ENCODE results near the gene BTBD1. TPM values are rescaled to one million over a fixed set of nuclear protein-coding genes. Genes with fewer than 3 reads are reported as not detected.
"Not testable (repeated sequence)": the region's sequence is repeated elsewhere in the genome, so short reads cannot be mapped to it uniquely, and the experiment has no call there.

Gene BTBD1
- total RNA-seq, 6 donors from 2014 or later = 39.4 to 84.2 (median 57.4) TPM

DNA sequence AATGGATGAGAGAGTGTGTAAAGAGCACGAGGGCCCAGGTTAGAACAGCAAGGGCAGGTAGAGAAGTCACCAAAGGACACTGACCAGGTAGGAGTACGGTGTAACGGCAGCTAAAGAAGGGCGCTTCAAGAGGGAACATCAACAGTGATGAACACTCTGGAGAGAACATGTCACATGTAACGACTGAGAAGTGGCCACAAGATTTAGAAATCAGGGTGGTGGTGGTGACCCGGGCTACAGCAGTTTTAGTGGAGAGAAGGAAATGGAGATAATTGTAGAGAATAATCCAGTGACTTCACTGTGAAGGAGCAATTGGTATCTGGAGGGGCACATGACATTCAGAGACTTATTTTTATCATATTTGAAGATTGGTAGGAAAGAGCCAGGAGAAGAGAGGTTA is 54.4 kb downstream of the BTBD1 start:
- peak overlapping the region in 1 of 4 donors; percentile 89 for H3K27ac ChIP-seq
- no peaks in the 10 kb centered on the region for H3K9me3 ChIP-seq
- peaks cover 10 to 45% (median 23%) of the 10 kb centered on the region in 4 donors for H3K36me3 ChIP-seq
- no peak overlapping the region for H3K4me3 ChIP-seq
- peaks cover 19 to 29% (median 20%) of the 10 kb centered on the region in 4 donors for H3K4me1 ChIP-seq
- ATAC-seq (ENCODE audit: low FRiP score in 2 of 2) = no peak
- WGBS, 2 donors = 77 to 87% methylated on average over 6 of the region's 6 CpGs
- H3K27me3 ChIP-seq = no peaks in the 10 kb centered on the region
- no peak for DNase-seq
- TF ChIP-seq POLR2A (IDR thresholded peaks at IDR 0.05) (no peak), CTCF (IDR thresholded peaks at IDR 0.05) (no peak), POLR2AphosphoS5 (IDR thresholded peaks at IDR 0.05) (no peak), EP300 (IDR thresholded peaks at IDR 0.05) (no peak)

GRCh38 chr15:83012076-83012426 is 55.0 kb downstream of the BTBD1 start:
- TF ChIP-seq POLR2AphosphoS5 (IDR thresholded peaks at IDR 0.05) (no peak), POLR2A (IDR thresholded peaks at IDR 0.05) (no peak), CTCF (IDR thresholded peaks at IDR 0.05) (no peak), EP300 (IDR thresholded peaks at IDR 0.05) (no peak)
- Histone ChIP-seq H3K4me1 (peaks cover 19 to 29% (median 20%) of the 10 kb centered on the region in 4 donors), H3K4me3 (peak overlapping the region in 3 of 4 donors; percentile 97 to 99 (median 97)), H3K9me3 (no peaks in the 10 kb centered on the region), H3K36me3 (peaks cover 10 to 45% (median 23%) of the 10 kb centered on the region in 4 donors), H3K27ac (peak overlapping the region; percentile 85 to 89 (median 88)), H3K27me3 (no peaks in the 10 kb centered on the region)
- WGBS, 2 donors = 55 to 60% methylated on average over 9 of the region's 9 CpGs
- DNase-seq (no peak), ATAC-seq (ENCODE audit: low FRiP score in 2 of 2) (peak in 1 of 2 donors; percentile 7)

- H3K36me3 ChIP-seq = peaks cover 10 to 45% (median 26%) of the 10 kb centered on the region in 4 donors
- peak within 1 kb of the TSS; percentile 86 to 99 (median 97) for H3K4me3 ChIP-seq
- ATAC-seq (ENCODE audit: low FRiP score in 2 of 2) = peak; percentile 98 to 99
- peak; percentile 22 to 93 (median 77) for TF ChIP-seq CTCF (IDR thresholded peaks at IDR 0.05)
- peak in 1 of 4 donors; percentile 34 for TF ChIP-seq EP300 (IDR thresholded peaks at IDR 0.05)
- TF ChIP-seq POLR2A (IDR thresholded peaks at IDR 0.05) = peak in 2 of 4 donors; percentile 66 to 86
- TF ChIP-seq POLR2AphosphoS5 (IDR thresholded peaks at IDR 0.05) = peak; percentile 88 to 92
- H3K27me3 ChIP-seq = no peaks in the 10 kb centered on the region
- H3K4me1 ChIP-seq = peaks cover 19 to 29% (median 20%) of the 10 kb centered on the region in 4 donors
- DNase-seq = peak; percentile 94 to 96
- H3K9me3 ChIP-seq = no peaks in the 10 kb centered on the region
- whole genome bisulfite sequencing, 2 donors = 3 to 8% methylated on average over 21 to 61 of the region's 64 CpGs
- H3K27ac ChIP-seq = peak within 1 kb of the TSS; percentile 85 to 89 (median 88)
These were observed 55.6 kb downstream of the BTBD1 start, which contains the start of gene C15orf40 for GRCh38 chr15:83011271-83012075. C15orf40 (minus strand) TSS chr15:83011639; CDS start chr15:83011607, 32 bp downstream.

- H3K4me1 ChIP-seq = peaks cover 19 to 29% (median 20%) of the 10 kb centered on the region in 4 donors
- peak; percentile 91 to 92 for ATAC-seq (ENCODE audit: low FRiP score in 2 of 2)
- peak overlapping the region; percentile 85 to 89 (median 88) for H3K27ac ChIP-seq
- H3K36me3 ChIP-seq = peaks cover 10 to 46% (median 27%) of the 10 kb centered on the region in 4 donors
- H3K9me3 ChIP-seq = no peaks in the 10 kb centered on the region
- H3K27me3 ChIP-seq = no peaks in the 10 kb centered on the region
- 6 to 11% methylated on average over 12 to 15 of the region's 15 CpGs for WGBS, 2 donors
- TF ChIP-seq POLR2AphosphoS5 (IDR thresholded peaks at IDR 0.05) = no peak
- peak; percentile 59 to 82 (median 68) for TF ChIP-seq CTCF (IDR thresholded peaks at IDR 0.05)
- DNase-seq = peak in 1 of 2 donors; percentile 77
- H3K4me3 ChIP-seq = peak overlapping the region; percentile 86 to 99 (median 97)
These were observed 56.3 kb downstream of the BTBD1 start for GRCh38 chr15:83010709-83011270.

GRCh38 chr15:83000672-83001031 is 66.4 kb downstream of the BTBD1 start:
- ATAC-seq (ENCODE audit: low FRiP score in 2 of 2); H3K4me1 ChIP-seq; H3K9me3 ChIP-seq; DNase-seq; H3K27ac ChIP-seq; H3K27me3 ChIP-seq; H3K4me3 ChIP-seq: not testable (repeated sequence)
- peaks cover 4 to 22% (median 7%) of the 10 kb centered on the region in 4 donors for H3K36me3 ChIP-seq
- 91 to 100% methylated on average over 2 to 3 of the region's 3 CpGs for WGBS, 2 donors

Data from upper lobe of left lung (tissue), 6 donors.